DND-41 (cell line): ENCODE data around the gene ARHGDIA.

Source experiments
- EZH2 ChIP-seq: IDR thresholded peaks from 3 replicates; pipeline ENCODE4 v1.6.1; 2012; ENCODE audit warnings: borderline replicate concordance, low read depth, mild to moderate bottlenecking, moderate library complexity, low read length, inconsistent platforms; ENCODE audit not compliant: severe bottlenecking
- TF ChIP-seq, protein P1 (sequence below): IDR thresholded peaks from 2 replicates; pipeline ENCODE4 v1.5.1; 2012; ENCODE audit warnings: borderline replicate concordance, low read length, moderate library complexity, mild to moderate bottlenecking; ENCODE audit not compliant: poor library complexity, severe bottlenecking; ENCODE audit errors: extremely low read depth

DNA sequence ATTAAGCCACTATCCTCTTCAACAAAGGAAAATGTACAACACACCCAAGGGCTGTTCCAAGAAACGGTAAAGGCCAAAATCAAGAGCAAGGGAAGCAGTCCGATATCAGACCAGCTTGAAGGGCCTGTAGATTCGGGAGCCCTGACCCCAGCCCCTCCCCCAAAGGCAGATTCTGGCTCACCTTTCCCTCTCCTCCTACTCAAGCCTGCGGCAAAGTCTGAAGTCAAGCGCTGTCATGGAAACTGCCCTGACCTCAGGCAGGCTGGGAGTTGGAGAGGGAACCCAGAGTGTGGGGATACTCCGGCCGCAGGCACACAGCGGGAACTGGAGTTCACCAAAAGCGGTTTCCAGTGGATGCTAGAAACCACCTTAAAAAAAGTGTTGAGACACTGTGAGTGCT, 18.5 kb upstream of the ARHGDIA start:
- no peak for TF ChIP-seq EZH2
- TF ChIP-seq, protein P1, sequence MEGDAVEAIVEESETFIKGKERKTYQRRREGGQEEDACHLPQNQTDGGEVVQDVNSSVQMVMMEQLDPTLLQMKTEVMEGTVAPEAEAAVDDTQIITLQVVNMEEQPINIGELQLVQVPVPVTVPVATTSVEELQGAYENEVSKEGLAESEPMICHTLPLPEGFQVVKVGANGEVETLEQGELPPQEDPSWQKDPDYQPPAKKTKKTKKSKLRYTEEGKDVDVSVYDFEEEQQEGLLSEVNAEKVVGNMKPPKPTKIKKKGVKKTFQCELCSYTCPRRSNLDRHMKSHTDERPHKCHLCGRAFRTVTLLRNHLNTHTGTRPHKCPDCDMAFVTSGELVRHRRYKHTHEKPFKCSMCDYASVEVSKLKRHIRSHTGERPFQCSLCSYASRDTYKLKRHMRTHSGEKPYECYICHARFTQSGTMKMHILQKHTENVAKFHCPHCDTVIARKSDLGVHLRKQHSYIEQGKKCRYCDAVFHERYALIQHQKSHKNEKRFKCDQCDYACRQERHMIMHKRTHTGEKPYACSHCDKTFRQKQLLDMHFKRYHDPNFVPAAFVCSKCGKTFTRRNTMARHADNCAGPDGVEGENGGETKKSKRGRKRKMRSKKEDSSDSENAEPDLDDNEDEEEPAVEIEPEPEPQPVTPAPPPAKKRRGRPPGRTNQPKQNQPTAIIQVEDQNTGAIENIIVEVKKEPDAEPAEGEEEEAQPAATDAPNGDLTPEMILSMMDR = no peak
